NCI-H1694 treated with DMSO at 0.1 percent for 48 hours (cell line): ENCODE measurements around the gene RAET1G.
"Not testable (repeated sequence)": the region's sequence is repeated elsewhere in the genome, so short reads cannot be mapped to it uniquely, and the experiment has no call there.

Experiments used
- DNase-seq: peaks from one replicate; lab custom pipeline; 2025; lab: John Stamatoyannopoulos, UW

RAET1G gene

DNA sequence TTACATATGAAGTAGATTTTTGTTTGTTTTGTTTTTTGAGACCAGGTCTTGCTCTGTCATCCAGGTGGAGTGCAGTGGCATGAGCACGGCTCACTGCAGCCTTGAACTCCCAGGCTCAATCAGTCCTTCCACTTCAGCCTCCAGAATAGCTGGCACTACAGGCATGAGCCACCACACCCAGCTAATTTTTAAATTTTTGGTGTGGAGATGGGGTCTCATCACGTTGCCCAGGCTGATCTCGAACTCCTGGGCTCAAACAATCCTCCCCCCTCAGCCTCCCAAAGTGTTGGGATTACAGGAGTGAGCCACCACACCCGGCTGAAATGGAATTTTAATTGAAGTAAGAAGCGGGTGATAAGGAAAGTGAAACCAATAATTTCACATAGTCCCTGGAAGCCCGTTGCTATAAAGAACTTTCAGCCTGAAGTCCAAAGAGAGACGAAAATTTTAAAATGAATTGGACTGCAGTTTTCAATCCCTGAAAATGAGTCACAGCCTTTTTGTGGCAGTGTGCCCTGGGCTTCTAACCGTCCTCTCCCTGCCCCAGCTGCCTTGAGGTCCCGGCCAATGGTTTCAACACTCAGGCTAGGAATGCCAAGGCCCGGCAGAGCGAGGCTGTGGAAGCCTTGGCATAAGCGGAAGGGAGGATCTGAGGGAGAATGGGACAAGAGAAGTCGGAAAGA is 25.8 kb downstream of the RAET1G start:
- no peak for DNase-seq

DNA sequence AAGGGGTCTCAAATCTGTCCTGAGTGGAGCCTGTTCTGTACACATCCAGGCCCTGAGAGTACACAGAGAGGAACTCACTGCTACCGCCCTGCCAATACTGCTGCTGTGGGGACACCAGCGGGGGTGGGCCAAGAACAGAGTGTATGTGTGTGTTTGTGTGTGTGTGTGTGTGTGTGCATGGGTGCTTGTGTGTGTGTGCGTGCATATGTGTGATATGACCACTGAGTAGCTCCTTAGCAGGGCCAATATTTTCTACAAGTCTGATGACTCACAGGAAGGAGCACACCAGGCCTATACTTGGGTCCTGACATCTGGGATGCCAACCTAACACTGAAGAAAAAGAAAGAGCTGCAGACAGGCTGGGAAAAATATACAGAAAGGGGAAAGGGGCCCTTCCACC is 26.4 kb downstream of the RAET1G start:
- DNase-seq, result no peak

DNA sequence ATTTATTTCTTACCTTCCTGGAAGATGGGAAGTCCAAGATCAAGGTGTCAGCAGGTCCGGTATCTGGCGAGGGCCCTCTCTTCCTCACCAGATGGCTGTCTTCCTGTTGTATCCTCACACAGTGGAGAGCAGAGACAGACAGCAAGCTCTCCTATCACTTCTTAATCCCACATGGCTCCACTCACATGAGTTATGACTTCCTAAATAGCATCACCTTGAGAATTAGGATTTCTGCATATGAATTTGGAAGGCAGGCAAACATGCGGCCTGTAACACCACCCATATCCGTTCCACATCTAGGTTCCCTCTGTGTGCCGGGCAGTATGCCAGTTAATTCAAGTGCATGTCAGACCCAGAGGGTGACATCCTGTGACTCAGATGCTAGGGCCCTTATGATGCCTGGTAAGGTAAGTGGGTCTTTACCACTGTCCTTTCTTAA is 27.1 kb downstream of the RAET1G start:
- no peak for DNase-seq

DNA sequence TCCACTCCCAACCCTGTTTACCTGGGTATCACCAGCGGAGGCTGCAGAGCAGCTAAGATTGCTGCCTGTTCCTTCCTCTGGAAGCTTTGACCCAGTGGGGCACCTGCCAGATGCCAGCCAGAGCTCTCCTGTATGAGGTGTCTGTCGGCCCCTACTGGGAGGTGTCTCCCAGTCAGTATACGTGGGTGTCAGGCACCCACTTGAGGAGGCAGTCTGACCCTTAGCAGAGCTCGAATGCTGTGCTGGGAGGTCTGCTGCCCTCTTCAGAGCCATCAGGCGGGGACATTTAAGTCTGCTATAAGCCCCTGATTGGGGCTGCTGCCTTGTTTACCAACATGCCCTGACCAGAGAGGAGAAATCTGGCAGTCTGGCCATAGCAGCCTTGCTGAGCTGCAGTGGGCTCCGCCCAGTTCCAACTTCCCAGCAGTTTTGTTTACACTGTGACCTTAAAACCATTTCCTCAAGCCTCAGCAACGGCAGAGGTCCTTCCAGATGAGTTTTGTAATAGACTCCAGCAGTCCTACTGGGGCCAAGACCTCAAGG is 27.8 kb downstream of the RAET1G start:
- DNase-seq, result no peak

DNA sequence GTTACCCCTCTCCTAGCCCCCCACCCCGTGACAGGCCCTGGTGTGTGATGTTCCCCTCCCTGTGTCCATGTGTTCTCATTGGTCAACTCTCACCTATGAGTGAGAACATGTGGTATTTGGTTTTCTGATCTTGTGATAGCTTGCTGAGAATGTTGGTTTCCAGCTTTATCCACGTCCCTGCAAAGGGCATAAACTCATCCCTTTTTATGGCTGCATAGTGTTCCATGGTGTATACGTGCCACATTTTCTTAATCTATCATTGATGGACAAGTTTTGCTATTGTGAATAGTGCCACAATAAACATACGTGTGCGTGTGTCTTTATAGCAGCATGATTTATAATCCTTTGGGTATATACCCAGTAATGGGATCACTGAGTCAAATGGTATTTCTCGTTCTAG is 31.1 kb downstream of the RAET1G start:
- DNase-seq, result not testable (repeated sequence)

DNA sequence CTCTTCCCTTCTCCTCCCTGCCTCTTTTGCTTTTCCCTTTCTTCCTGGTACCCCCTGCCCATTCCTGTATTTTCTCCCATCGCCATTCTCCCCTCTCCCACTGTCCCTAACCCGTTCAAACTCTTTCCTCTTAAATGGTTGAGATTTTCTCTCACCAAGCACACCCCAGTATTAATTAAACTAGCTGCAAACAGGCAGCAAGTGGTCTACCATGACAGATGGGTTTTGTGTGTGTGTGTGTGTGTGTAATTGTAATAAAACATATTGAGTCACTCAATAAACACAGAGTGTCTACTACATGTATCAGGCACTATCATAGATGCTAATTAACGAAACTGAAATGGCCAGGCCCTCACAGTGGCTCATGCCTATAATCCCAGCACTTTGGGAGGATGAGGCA is 31.7 kb downstream of the RAET1G start:
- no peak for DNase-seq

DNA sequence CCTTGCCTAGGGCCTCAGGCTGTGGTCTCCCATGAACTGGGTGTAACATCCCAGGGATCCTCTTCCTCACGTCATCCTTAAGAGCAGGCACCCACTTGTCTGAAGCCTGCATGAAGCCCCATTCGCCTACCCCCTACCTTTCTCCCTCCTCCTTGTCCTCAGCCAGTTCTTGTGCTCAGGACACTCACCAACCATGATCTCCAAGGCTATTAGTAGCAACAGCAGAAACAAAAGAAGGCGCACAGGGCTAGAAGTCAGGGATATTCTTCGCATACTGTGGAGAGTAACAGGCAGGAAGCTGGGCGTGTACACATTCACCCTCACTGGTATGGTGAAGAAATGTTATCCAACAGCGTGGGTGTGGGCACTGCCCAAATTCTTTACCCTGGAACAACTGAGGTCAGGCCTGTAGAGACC is 32.3 kb downstream of the RAET1G start:
- DNase-seq, result no peak

DNA sequence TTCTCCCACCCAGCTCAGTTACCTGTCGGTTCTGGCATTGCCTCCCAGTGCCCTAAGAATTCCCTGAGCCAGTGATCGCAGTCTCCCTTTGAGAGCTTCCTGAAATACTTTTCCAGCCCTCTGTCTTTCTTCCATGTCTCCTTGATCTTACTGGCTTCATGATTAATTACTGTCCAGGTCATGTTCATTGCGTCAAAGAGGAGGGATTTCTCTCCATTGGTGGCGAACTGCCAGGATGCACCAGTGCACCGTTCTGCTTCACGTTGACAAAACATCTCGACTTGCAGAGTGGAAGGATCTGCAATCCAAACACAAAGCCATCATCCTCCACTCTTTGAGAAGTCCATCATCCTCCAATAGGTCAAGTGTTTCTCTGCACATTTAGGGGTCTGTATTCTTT is 33.6 kb downstream of the RAET1G start:
- no peak for DNase-seq

DNA sequence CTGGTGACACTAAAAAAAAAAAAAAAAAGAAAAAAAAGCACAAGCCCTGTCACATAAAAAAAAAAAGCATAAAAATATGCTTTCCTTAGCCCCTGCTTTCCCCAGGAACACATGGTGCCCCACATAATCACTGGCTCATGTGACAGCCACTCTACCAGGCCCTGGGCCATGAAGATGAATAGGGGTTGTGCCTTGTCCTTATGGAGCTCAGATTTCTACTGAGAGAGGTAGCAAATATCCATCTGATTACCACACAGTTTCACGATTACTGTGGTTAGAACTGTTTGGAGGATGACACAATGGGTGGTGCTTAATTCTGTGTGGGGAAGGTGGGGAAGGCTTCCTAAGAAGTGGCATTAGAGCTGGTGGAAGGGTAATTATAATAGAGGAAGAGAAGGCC is 34.3 kb downstream of the RAET1G start:
- DNase-seq, result no peak

DNA sequence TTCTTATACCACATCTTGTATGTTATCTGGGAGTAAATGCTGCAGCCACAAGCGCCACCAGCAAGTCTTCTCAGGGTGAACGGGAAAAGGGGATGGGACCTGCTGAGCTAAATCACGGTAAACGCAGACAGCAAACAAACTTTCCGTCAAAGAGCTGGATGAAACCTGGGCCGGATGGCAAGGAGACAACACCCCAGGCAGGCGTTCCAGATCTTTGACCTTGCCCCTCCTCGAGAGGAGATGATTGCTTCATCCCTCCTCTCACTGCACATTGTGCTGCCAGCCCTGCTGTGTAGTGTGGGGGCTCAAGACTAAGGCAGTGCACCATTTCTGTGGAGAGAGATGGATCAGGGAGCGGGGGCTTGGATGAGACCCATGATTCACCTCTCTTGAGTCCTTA is 34.8 kb downstream of the RAET1G start:
- DNase-seq, result no peak

DNA sequence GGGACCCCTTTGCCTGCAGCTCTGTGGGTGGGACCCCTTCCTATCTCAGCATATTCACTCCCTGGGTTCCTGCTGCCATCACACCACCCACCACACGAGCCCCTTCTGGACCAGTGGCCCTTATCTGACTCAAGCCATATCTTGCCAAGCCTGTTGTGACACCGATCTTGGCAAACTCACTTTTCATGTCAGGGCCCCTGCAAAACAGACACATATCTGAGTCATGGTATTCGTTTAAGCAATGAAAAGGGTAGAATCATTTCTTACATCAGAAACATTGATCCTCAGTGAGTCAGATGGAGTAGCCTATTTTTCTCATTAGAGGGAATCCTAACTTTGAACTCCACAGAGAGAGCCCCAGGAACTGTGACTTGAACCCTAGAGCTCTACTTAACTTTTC is 35.6 kb downstream of the RAET1G start:
- DNase-seq, result no peak

DNA sequence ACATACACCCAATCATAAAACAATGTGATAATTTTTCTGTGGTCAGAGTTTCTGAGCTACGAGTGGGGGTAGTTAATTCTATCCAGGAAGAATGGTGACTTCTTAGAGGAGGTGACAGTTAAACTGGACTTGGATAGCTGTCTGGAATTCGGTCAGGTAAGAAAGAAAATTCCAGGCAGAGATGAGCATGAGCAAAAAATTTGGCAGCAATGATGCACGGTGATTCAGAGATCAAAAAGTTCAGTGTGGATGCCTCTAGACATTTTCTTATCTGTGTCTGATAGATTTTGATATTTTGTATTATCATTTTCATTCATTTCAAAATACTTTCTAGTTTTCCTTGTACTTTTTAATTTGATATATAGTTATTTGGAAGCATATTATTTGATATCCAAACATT is 37.0 kb downstream of the RAET1G start:
- no peak for DNase-seq

DNA sequence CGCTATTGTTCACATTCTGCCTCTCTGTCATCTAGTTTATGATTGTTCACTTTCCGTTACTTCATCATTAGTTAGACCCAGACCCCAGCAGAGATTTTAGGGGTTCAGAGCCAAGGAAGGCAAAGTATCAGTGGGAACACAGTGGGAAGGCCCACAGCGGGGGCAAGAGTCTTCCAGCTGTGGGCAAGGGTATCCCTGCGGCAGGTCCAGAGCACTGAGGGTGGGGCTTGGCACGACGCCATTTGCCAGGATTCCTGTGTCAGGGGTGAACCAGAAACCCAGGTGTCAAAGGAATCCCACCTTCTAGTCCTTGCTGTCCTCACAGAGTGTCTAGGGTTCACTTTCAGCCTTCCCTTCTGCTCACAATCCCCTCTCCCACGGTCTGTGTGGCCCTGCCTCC is 38.3 kb downstream of the RAET1G start:
- no peak for DNase-seq

DNA sequence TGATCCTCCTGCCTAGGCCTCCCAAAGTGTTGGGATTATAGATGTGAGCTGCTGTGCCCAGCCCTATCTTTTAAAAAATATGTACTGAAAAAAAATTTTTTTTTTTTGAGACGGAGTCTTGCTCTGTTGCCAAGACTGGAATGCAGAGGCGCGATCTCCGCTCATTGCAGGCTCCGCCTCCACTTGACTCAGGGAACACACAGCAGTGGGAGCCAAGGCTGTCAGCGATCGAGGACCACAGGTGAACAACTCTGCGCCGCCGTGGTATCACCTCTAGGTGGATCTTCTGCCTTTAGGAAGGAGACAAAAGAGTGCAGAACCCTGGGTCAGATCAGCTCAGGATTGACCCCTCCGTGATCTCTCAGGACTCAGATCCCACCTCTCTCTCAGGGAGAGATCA is 38.7 kb downstream of the RAET1G start:
- no peak for DNase-seq

DNA sequence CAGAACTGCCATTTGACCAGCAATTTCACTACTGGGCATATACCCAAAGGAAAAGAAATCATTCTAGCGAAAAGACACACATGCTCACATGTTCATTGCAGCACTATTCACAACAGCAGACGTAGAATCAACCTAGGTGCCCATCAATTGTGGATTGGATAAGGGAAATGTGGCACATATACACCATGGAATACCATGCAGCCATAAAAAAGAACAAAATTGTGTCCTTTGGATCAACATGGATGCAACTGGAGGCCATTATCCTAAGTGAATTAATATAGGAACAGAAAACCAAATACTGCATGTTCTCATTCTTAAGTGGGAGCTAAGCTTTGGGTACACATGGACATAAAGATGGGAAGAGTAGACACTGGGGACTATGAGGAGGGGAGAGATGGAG is 41.1 kb downstream of the RAET1G start:
- DNase-seq, result no peak

DNA sequence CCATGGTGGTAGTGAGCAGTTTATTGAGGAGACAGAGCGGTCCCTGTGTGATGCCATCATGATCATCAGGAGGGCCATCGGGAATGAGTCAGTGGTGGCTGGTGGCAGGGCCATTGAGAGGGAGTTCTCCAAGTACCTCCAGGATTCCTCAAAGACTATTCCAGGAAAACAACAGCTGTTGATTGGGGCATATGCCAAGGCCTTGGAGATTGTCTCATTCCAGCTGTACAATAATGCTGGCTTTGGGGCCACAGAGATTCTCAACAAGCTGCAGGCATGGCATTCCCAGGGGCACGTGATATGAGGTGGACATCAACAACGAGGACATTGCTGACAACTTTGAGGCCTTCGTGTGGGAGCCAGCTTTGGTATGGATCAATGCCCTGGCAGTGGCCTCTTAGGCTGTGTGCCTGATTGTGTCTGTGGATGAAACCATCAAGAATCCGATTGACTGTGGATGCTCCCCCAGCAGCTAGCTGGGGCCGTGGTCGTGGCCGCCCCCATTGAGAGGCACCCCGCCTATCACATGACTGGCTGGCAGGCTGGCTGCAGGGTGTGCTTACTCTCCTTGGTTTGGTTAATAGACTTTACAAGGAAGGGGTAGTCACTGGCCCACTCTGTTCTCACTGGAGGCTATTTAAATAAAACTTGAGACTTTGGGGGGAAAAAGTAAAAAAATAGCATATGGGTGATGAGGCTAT is 41.7 kb downstream of the RAET1G start:
- no peak for DNase-seq

DNA sequence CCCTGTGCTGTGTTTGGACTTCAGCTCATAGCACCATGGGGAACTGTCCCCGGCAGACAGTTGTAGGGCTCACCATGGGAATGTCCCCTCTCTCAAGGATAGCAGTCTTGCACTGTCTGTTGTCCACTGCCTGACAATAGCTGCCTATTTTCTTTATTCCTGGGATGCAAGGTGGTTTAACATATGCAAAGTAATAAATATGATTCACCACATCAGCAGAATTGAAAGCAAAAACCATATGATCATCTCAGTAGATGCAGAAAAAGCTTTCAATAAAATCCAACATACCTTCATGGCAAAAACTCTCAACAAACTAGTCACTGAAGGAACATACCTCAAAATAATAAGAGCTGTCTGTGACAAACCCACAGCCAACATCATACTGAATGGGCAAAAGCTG is 45.3 kb downstream of the RAET1G start:
- no peak for DNase-seq

DNA sequence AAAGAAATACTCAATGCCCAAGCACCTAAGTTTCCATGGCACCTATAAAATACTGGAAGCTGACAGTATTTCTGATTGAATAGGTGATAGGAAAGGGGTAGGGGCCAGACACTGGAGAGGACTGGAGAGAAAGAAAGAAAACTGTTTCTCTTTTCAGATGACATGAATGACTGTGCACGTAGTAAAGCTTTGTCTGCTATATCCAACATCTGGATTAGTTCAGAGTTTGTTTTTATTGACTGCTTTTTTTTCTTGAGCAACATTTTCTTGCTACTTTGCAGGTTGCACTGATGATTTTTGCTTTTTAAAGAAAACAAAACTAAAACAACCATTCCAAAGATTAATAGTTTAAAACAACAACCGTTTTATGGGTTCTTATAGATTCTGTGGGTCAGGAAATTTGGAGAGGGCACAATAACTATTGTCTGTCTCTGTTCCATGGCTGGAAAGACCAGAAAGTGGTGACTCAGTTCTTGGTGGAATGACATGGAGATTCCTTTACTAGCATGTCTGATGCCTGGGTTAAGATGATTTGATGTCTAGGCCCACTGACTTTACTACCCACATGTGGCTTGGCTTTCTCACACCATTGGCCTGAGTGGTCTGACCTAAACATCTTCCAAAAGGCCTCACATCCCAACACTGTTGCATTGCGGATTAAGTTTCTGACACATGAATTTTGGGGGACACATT is 46.5 kb downstream of the RAET1G start:
- DNase-seq, result no peak

DNA sequence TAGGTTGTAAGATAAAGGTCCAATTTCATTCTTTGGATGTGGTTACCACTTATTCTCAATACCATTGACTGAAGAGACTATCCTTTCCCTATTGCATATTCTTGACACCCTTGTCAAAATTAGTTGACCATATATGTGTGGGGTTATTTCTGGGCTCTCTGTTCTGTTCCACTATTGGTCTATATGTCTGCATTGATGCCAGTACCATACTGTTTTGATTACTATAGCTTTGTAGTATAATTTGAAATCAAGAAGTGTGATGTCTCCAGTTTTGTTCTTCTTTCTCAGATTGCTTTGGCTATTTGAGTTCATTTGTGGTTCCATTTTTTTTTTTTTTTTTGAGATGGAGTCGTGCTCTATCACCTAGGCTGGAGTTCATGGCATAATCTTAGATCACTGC is 50.7 kb downstream of the RAET1G start:
- DNase-seq, result no peak

DNA sequence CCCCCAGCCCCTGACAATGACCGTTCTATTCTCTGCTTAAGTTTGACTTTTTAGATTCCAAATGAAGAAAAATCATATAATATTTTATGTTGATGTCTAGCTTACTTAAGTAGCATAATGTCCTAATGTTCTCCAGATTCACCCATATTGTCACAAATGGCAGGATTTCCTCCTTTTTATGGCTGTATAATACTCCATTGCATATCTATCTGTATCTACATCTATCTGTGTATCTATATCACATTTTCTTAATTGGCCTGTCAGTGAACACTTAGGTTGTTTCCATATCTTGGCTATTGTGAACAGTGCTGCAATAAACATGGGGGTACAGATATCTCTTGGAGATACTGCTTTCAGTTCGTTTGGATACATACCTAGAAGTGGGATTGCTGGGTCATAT is 51.7 kb downstream of the RAET1G start:
- no peak for DNase-seq

DNA sequence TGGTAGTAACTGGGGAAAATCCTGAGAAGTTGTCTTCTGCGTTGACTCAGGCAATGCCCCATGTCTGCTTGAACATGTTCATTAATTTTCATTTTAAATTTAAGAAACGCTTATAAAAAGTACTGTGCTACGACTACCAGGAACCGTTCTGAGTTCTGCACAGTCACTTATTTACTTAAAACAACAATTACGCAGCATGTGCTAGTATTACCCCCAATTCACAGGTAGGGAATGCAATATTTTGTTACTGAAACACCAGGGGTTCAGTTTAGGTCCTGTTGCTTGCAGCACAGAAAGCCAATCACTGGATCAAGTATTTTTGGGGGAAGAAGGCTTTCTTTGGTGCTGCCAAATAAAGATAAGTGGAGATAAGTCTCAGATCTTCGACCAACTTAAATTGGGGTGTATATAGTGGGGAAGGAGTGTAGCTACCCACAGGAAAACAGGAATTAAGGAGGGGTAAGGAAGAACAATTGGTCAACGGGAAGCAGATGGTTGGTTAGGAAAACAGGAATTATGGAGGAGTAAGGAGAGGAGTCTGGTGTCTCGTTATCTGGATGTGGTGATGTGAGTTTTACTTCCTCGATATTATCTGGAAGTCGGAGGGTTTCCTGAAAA is 53.5 kb downstream of the RAET1G start:
- no peak for DNase-seq

DNA sequence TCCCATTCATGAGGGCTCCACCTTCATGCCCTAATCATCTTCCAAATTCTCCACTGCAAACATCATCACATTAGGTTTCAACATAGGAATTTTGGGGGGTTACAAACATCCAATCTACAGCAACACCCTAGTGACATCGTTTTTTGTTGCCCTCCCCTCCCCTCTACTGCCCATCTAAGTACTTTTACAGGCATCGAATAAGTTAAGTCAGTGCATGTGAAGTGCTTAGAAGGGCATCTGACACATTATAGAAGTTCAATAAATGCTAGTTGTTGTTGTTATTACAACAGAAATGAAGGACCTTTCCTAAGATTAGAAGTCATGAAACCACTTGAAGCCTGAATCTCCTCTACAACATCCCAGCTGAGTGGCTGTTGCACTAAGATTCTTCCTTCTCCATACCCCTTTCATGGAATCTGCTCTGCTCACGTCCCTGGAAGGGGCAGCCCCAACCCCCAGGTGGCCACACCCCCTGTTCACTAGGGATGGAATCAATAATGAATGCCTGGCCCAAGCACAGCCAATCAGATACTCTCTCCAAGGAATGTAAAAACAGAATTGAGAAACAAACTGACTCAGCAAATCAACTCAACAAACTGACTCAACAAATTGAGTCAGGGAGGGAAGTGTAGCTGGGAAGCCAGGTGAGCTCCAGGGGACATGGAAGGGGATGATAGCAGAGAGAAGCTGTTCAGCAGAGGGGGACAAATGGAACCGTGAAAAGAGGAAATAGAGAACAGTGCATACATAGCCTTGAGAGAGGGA is 54.9 kb downstream of the RAET1G start:
- DNase-seq, result no peak
